ENCODE data around the gene COMP. TPM values are rescaled to one million over a fixed set of nuclear protein-coding genes. Genes with fewer than 3 reads are reported as not detected.

Gene COMP
- total RNA-seq, 1 experiment from 2014 or later, result 0.04 TPM

DNA sequence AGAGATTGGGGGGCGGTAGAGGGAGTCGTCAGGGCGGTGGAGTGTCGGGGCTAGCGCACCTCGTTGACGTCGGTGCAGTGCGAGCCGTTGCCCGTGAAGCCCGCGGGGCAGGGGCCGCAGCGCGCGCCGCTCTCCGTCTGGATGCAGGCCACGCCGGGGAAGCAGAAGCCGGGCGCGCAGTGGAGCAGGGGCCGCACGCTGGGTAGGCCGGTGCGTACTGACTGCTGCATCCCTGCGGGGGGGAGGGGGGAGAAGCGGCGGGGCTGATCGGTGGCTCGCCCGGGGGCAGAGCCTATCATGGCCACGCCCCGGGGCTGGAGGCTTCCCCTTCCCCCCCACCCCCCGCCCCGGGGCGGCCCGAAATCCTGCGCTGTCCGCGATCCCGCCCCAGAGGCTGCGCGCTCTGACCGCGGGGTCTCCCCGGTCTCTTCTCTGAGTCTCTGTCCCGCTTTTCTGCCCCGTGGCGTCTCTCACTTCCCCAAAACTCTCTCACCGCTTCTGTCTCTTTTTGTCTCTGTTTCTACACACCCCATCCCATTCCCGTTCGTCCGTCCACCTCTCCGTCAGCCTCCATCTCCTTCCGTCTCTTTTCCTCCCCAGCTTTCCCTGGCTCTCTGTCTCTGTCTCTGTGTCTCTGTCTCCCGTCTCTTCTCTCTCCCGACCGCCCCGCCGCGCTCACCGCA is 1.1 kb downstream of the COMP start:
- no peak overlapping the region for H3K9ac ChIP-seq (ENCODE audit: low read length)
- DNase-seq, result no peak
- no TSS peak for BruUV-seq (replicated peaks)
- no peaks in the 10 kb centered on the region for H3K79me2 ChIP-seq (ENCODE audit: low read length)
- H3K36me3 ChIP-seq (ENCODE audit: low read depth, low read length), result no peaks in the 10 kb centered on the region
- H3K4me3 ChIP-seq (ENCODE audit: low read length), result peak overlapping the region; percentile 24; the same call in 1 of the 2 replicates
- no peaks in the 10 kb centered on the region for H3K9me3 ChIP-seq (ENCODE audit: low read length)
- TF ChIP-seq EZH2 (IDR thresholded peaks at IDR 0.05; ENCODE audit: low read length, unreplicated experiment) (no peak), CTCF (conservative IDR thresholded peaks at IDR 0.05; ENCODE audit: low read depth, low read length) (no peak), EZH2phosphoT487 (IDR thresholded peaks at IDR 0.05; ENCODE audit: borderline replicate concordance, low read length) (no peak)
- 0 out of 2 replicates have a peak, but pooled peaks have one; percentile 10 for ATAC-seq
- CTCF ChIA-PET, result no interaction called here
- intact Hi-C loops (cut with micrococcal nuclease), result no loop called here
- H3K9me2 ChIP-seq (replicated peaks; ENCODE audit: low read length), result no peaks in the 10 kb centered on the region
- H3K4me2 ChIP-seq (ENCODE audit: low read length), result peak overlapping the region; percentile 60
- H3K4me1 ChIP-seq (ENCODE audit: insufficient read depth, low read length), result no peaks in the 10 kb centered on the region
- POLR2A ChIA-PET (ENCODE audit: unreplicated experiment), result no interaction called here
- H3F3A ChIP-seq (ENCODE audit: low read length, unreplicated experiment), result no peaks in the 10 kb centered on the region
- H3K27ac ChIP-seq (ENCODE audit: low read length), result no peak overlapping the region
- no peaks in the 10 kb centered on the region for H4K20me1 ChIP-seq (ENCODE audit: low read length)
- H2AFZ ChIP-seq (ENCODE audit: low read length), result peak overlapping the region; percentile 45; the same call in 1 of the 2 replicates
- H3K27me3 ChIP-seq (ENCODE audit: low read length), result peaks cover 27% of the 10 kb centered on the region

- Histone ChIP-seq H3K9ac (ENCODE audit: low read length) (no peak overlapping the region), H3K4me2 (ENCODE audit: low read length) (peak overlapping the region; percentile 60), H3K27ac (ENCODE audit: low read length) (no peak overlapping the region), H3K79me2 (ENCODE audit: low read length) (no peaks in the 10 kb centered on the region), H3K27me3 (ENCODE audit: low read length) (peaks cover 27% of the 10 kb centered on the region), H3K9me3 (ENCODE audit: low read length) (no peaks in the 10 kb centered on the region), H3K36me3 (ENCODE audit: low read depth, low read length) (no peaks in the 10 kb centered on the region), H4K20me1 (ENCODE audit: low read length) (no peaks in the 10 kb centered on the region), H3K9me2 (replicated peaks; ENCODE audit: low read length) (no peaks in the 10 kb centered on the region), H3K4me3 (ENCODE audit: low read length) (no peak overlapping the region), H3K4me1 (ENCODE audit: insufficient read depth, low read length) (no peaks in the 10 kb centered on the region), H2AFZ (ENCODE audit: low read length) (no peak overlapping the region), H3F3A (ENCODE audit: low read length, unreplicated experiment) (no peaks in the 10 kb centered on the region)
- CTCF ChIA-PET, result no interaction called here
- intact Hi-C loops (cut with micrococcal nuclease), result no loop called here
- DNase-seq, result no peak
- TF ChIP-seq EZH2phosphoT487 (IDR thresholded peaks at IDR 0.05; ENCODE audit: borderline replicate concordance, low read length), result no peak
- TF ChIP-seq CTCF (conservative IDR thresholded peaks at IDR 0.05; ENCODE audit: low read depth, low read length), result no peak
- no peak for TF ChIP-seq EZH2 (IDR thresholded peaks at IDR 0.05; ENCODE audit: low read length, unreplicated experiment)
- POLR2A ChIA-PET (ENCODE audit: unreplicated experiment), result interaction anchor here (0.7 kb wide), 1 partner anchor 12 kb away, joined by 34 read pairs; no protein-coding TSS in a partner anchor
- no TSS peak for BruUV-seq (replicated peaks)
- ATAC-seq, result no peak
Measured at GRCh38 chr19:18789422-18789869, 1.7 kb downstream of the COMP start.
